PFSK-1 (cell line): ENCODE data around the gene KCNIP1.

Experiments
- FOXP2 ChIP-seq: optimal IDR thresholded peaks from 2 replicates; pipeline ENCODE3; 2011; ENCODE audit warnings: borderline replicate concordance, control low read depth, inconsistent platforms; ENCODE audit not compliant: insufficient read depth; ENCODE audit errors: extremely low read length, extremely low read depth
- POLR2AphosphoS5 ChIP-seq: IDR thresholded peaks from 2 replicates; pipeline ENCODE4 v1.6.1; 2012; ENCODE audit warnings: low read depth, mild to moderate bottlenecking, control low read depth, low read length, moderate library complexity
- REST ChIP-seq, 2 experiments: IDR thresholded peaks; 2 replicates each; pipeline versions ENCODE4 v1.6.1 to v1.8.0; 2011 to 2012; ENCODE audit warnings: low read depth in 2 of 2, low read length in 2 of 2, control low read depth in 1 of 2, inconsistent platforms in 1 of 2, mild to moderate bottlenecking in 1 of 2, moderate library complexity in 1 of 2; ENCODE audit not compliant: insufficient read depth in 1 of 2
- SIN3A ChIP-seq: IDR thresholded peaks from 2 replicates; pipeline ENCODE4 v1.6.1; 2012; ENCODE audit warnings: mild to moderate bottlenecking, low read length, moderate library complexity, borderline replicate concordance; ENCODE audit not compliant: insufficient read depth
- TAF1 ChIP-seq: IDR thresholded peaks from 2 replicates; pipeline ENCODE4 v1.6.1; 2012; ENCODE audit warnings: low read length, control low read depth, borderline replicate concordance; ENCODE audit not compliant: insufficient read depth

DNA sequence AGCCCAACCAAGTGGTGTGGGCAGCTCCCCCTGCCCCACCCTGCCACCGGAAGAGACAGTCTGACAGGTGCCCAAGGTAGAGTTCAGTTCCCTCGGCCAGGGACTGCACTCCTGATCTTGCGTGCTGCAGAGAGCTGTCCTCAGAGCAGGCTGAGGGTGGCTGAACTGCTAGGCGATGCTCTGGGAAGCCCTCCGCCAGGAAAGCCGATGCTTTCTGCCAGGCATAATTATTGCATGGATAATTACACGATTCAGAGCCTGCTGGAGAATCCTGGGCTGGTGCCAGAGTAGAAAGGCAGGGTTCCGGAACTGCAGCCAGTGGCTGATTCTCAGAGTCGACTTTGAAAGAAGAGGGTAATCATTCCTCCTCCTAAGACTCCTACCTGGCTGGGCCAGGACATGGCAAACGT, 19.3 kb downstream of the KCNIP1 start:
- TF ChIP-seq SIN3A (no peak), TAF1 (no peak), POLR2AphosphoS5 (no peak), REST (IDR thresholded peaks at IDR 0.05; ENCODE audit: insufficient read depth in 1 of 2, low read depth in 2 of 2, low read length in 2 of 2) (no peak), FOXP2 (no peak)
